T-helper 2 cell treated with Interferon-gamma antibody and Interleukin-4, amounts not matched to agents 100 ng/mL and 5 ng/mL, for 36 hours (primary cell): ENCODE measurements around the gene DNM1. TPM values are rescaled to one million over a fixed set of nuclear protein-coding genes. Genes with fewer than 3 reads are reported as not detected.

ENCODE experiments used
- intact Hi-C: fragments of 100-400 bp; cut with micrococcal nuclease; formaldehyde crosslinking; loops from one replicate; pipeline ENCODE4 v1.15.1; 2023
- total RNA-seq: library from RNA; stranded (reverse); gene quantifications from 2 replicates; pipeline ENCODE4 v1.2.3, GENCODE V29; 2022

Gene DNM1
- total RNA-seq, 1 donor from 2014 or later = 0.32 TPM

DNA sequence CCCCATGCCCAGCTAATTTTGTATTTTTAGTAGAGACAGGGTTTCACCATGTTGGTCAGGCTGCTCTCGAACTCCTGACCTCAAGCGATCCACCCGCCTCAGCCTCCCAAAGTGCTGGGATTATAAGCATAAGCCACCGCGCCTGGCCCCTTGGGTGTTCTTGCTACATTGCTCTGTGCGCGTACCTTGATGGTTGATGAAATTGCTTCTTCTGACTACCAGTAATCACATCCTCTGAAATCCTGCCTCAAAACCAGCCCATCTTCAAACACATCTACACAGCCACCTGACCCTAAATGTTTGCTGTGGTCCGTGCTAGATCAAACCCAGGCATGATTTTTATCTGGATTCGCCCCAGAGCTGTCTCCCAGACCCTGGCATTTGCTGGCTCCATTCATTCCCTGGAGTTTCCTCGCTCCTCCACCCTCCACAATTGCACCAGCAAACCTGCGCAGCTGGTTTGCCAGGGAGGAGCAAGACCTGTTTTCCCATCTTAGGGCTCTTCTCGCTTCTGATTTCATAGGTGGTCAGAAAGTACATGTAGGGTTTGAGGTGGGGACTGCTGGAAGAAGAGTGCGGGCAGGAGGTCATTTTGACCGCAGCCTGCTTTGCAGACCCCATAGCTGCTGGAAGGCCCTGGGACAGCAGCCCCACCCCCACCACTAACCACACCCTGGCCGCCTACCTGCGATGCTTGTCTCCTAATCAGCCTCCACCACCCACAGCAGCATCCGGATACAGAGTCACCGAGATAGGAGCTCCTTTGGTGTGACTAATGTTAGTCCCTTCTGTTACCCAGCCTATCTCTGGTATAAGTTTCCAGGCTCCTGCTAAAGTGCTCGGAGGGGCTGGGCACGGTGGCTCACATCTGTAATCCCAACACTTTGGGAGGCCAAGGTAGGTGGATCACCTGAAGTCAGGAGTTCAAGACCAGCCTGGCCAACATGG is 95.6 kb downstream of the DNM1 start:
- intact Hi-C loops = no loop called here

DNA sequence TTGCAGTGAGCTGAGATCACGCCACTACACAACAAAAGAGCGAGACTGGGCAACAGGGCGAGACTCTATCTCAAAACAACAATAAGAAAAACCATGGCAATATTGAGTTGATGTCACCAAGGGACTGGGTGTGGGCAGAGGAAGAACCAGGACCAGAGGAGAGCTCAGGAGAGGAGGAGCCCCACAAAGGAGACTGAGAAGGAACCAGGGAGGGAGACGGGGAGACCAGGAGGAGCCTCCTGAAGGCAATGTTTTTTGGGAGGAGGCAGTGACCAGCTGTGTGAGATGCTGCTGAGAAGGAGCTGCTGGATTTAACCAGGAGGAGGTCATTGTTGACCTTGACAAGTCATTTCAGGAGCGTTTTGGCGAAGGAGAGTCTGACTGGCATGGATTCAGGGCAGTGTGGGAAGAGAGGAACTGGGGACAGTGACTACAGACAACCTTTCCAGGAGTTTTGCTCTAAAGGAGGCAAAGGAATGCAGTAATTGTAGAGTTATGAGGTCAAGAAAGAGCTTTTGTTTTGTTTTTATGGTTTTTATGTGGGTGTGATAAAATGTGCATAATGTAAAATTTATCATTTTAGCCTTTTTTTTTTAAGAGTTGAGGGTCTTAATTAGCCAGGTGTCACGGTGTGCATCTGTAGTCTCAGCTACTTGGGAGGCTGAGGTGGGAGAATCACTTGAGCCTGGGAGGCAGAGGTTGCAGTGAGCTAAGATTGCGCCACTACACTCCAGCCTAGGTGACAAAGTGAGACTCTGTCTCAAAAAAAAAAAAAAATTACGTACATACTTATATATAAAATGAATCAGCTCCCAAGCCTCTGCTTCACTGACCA is 101.2 kb downstream of the DNM1 start:
- intact Hi-C loops = no loop called here

Other genes starting within 250 kb of the DNM1 start
- 399 and 400 TPM in 2 replicates for gene EEIG1, start 222.4 kb upstream of the DNM1 start, total RNA-seq
- 13.2 and 14.0 TPM in 2 replicates for gene NAIF1, start 136.1 kb upstream of the DNM1 start, total RNA-seq
- 17.8 and 19.7 TPM in 2 replicates for gene SLC25A25, start 135.1 kb upstream of the DNM1 start, total RNA-seq
- gene PTGES2, start 75.7 kb upstream of the DNM1 start, total RNA-seq = 52.5 and 60.0 TPM in 2 replicates
- not detected in 2 replicates for gene LCN2, start 53.9 kb upstream of the DNM1 start, total RNA-seq
- 82.4 and 82.8 TPM in 2 replicates for gene BBLN, start 43.1 kb upstream of the DNM1 start, total RNA-seq
- gene CIZ1, start 11.8 kb upstream of the DNM1 start, total RNA-seq = 128 and 138 TPM in 2 replicates
- 38.7 and 43.2 TPM in 2 replicates for gene GOLGA2, start 72.6 kb downstream of the DNM1 start, total RNA-seq
- gene SWI5, start 72.9 kb downstream of the DNM1 start, total RNA-seq = 11.8 and 12.0 TPM in 2 replicates
- gene TRUB2, start 119.1 kb downstream of the DNM1 start, total RNA-seq = 25.8 and 26.9 TPM in 2 replicates
- 40.6 and 40.7 TPM in 2 replicates for gene COQ4, start 119.5 kb downstream of the DNM1 start, total RNA-seq
- 21.6 and 22.5 TPM in 2 replicates for gene SLC27A4, start 137.1 kb downstream of the DNM1 start, total RNA-seq
- 76.9 and 77.9 TPM in 2 replicates for gene URM1, start 168.0 kb downstream of the DNM1 start, total RNA-seq
- gene CERCAM, start 217.5 kb downstream of the DNM1 start, total RNA-seq = 3.2 TPM in 2 replicates